ENCODE results near the gene KEAP1. TPM values are rescaled to one million over a fixed set of nuclear protein-coding genes. Genes with fewer than 3 reads are reported as not detected.

The KEAP1 gene
- total and polyA plus RNA-seq, 2 donors (not counting 3 experiments of a cell fraction or from before 2014, with no cell fraction given): 81.4 to 91.1 TPM

GRCh38 chr19:10521461-10522171 is 18.5 kb upstream of the KEAP1 start:
- dilution Hi-C loops (cut with MboI; ENCODE audit: extremely low pct_ligation_motif_present, low sequenced_read_pairs): no loop called here

More at GRCh38 chr19:10521461-10522171, 18.5 kb upstream of the KEAP1 start:
- H3K4me2 ChIP-seq (ENCODE audit: insufficient read depth, low read length): no peak overlapping the region
- DNase-seq (ENCODE audit: low read depth, low spot score) (no peak), FAIRE-seq (no peak)
- no TSS peak for BruUV-seq (replicated peaks)
- no peak for TF ChIP-seq CTCF (IDR thresholded peaks at IDR 0.05; ENCODE audit: extremely low read depth in 1 of 2, insufficient read depth in 1 of 2, low read depth in 1 of 2, low read length in 2 of 2)
- TF ChIP-seq JUN (IDR thresholded peaks at IDR 0.05; ENCODE audit: borderline replicate concordance, insufficient read depth, insufficient read length, low read depth): no peak
- no peak for TF ChIP-seq MAX (IDR thresholded peaks at IDR 0.05; ENCODE audit: insufficient read depth, insufficient read length)
- no peak for TF ChIP-seq EZH2 (IDR thresholded peaks at IDR 0.05; ENCODE audit: borderline replicate concordance, low read depth, low read length, severe bottlenecking)
- TF ChIP-seq FOS (IDR thresholded peaks at IDR 0.05; ENCODE audit: borderline replicate concordance, insufficient read depth, low read length): no peak
- TF ChIP-seq POLR2AphosphoS5 (IDR thresholded peaks at IDR 0.05; ENCODE audit: insufficient read depth, low read depth, low read length): no peak
- no peak for TF ChIP-seq GATA2 (IDR thresholded peaks at IDR 0.05; ENCODE audit: insufficient read depth, insufficient read length, low read depth, low read length)
- H2AFZ ChIP-seq (ENCODE audit: low read depth, low read length): no peak overlapping the region
- no peak overlapping the region for H3K9ac ChIP-seq (replicated peaks; ENCODE audit: extremely low read depth, insufficient read depth, low read length)
- H3K4me3 ChIP-seq (replicated peaks in 1 of 3; ENCODE audit: insufficient read depth in 1 of 3, low read depth in 1 of 3, low read length in 3 of 3): no peak overlapping the region
- H3K27me3 ChIP-seq (ENCODE audit: control insufficient read depth in 2 of 2, insufficient read depth in 2 of 2, low read length in 2 of 2): peaks cover 24 to 33% of the 10 kb centered on the region in 2 experiments
- intact Hi-C loops (cut with micrococcal nuclease): no loop called here
- no peaks in the 10 kb centered on the region for H3K36me3 ChIP-seq (ENCODE audit: control insufficient read depth in 2 of 2, extremely low read depth in 1 of 2, insufficient read depth in 2 of 2, low read length in 2 of 2)
- no peaks in the 10 kb centered on the region for H4K20me1 ChIP-seq (replicated peaks; ENCODE audit: control insufficient read depth, extremely low read depth, insufficient read depth, low read length)
- ChIA-PET POLR2A (no interaction called here), CTCF (interaction anchor here (1.0 to 2.8 kb wide), 6 partner anchors 14 to 178 kb away, joined by 3 to 13 read pairs (median 6); no protein-coding TSS in a partner anchor)
- peaks cover 2% of the 10 kb centered on the region for H3K4me1 ChIP-seq (ENCODE audit: control insufficient read depth, extremely low read depth, insufficient read depth, low read length)
- no peak overlapping the region for H3K27ac ChIP-seq (ENCODE audit: insufficient read depth, low read depth, low read length)
- no peaks in the 10 kb centered on the region for H3K9me3 ChIP-seq (replicated peaks; ENCODE audit: control insufficient read depth, insufficient read depth, low read length)
- H3K9me1 ChIP-seq (replicated peaks; ENCODE audit: control insufficient read depth, extremely low read depth, insufficient read depth, low read length): no peaks in the 10 kb centered on the region
- no peaks in the 10 kb centered on the region for H3K79me2 ChIP-seq (ENCODE audit: control insufficient read depth, insufficient read depth, low read length)

Measured in endothelial cell of umbilical vein (primary cell).